ENCODE measurements around the gene TEX264.

The TEX264 gene

GRCh38 chr3:51703761-51704510 is 32.9 kb downstream of the TEX264 start:
- H3K4me3 ChIP-seq (replicated peaks in 1 of 2; ENCODE audit: low read depth in 2 of 2, low read length in 2 of 2) = no peak overlapping the region
- TF ChIP-seq CTCF (IDR thresholded peaks at IDR 0.05; ENCODE audit: low read depth, low read length) = no peak
- DNase-seq (ENCODE audit: low read depth in 2 of 2) = no peak

GRCh38 chr3:51704511-51704950 is 33.5 kb downstream of the TEX264 start:
- DNase-seq (ENCODE audit: low read depth in 2 of 2) = no peak
- no peak overlapping the region for H3K4me3 ChIP-seq (replicated peaks in 1 of 2; ENCODE audit: low read depth in 2 of 2, low read length in 2 of 2)
- no peak for TF ChIP-seq CTCF (IDR thresholded peaks at IDR 0.05; ENCODE audit: low read depth, low read length)

- H3K4me3 ChIP-seq (replicated peaks in 1 of 2; ENCODE audit: low read depth in 2 of 2, low read length in 2 of 2) = no peak overlapping the region
- no peak for TF ChIP-seq CTCF (IDR thresholded peaks at IDR 0.05; ENCODE audit: low read depth, low read length)
- no peak for DNase-seq (ENCODE audit: low read depth in 2 of 2)
Observed at GRCh38 chr3:51705276-51706020, 34.4 kb downstream of the TEX264 start.

GRCh38 chr3:51706021-51706485 is 35.0 kb downstream of the TEX264 start:
- no peak for DNase-seq (ENCODE audit: low read depth in 2 of 2)
- no peak for TF ChIP-seq CTCF (IDR thresholded peaks at IDR 0.05; ENCODE audit: low read depth, low read length)
- H3K4me3 ChIP-seq (replicated peaks in 1 of 2; ENCODE audit: low read depth in 2 of 2, low read length in 2 of 2) = no peak overlapping the region

GRCh38 chr3:51706788-51707731 is 36.0 kb downstream of the TEX264 start, which contains the start of gene GRM2:
TSS of gene GRM2 (plus strand) at chr3:51707068. CDS start at chr3:51708984, 1,916 bp downstream.
- peak; percentile 79 to 90 for DNase-seq (ENCODE audit: low read depth in 2 of 2)
- peak within 1 kb of the TSS; percentile 35 to 44 for H3K4me3 ChIP-seq (replicated peaks in 1 of 2; ENCODE audit: low read depth in 2 of 2, low read length in 2 of 2)
- TF ChIP-seq CTCF (IDR thresholded peaks at IDR 0.05; ENCODE audit: low read depth, low read length) = peak; percentile 8

- no peak for DNase-seq (ENCODE audit: low read depth in 2 of 2)
- H3K4me3 ChIP-seq (replicated peaks in 1 of 2; ENCODE audit: low read depth in 2 of 2, low read length in 2 of 2) = no peak overlapping the region
- no peak for TF ChIP-seq CTCF (IDR thresholded peaks at IDR 0.05; ENCODE audit: low read depth, low read length)
Observed at GRCh38 chr3:51708216-51708845, 37.3 kb downstream of the TEX264 start.

Data from cardiac fibroblast (primary cell).